NCI-H2196 (cell line): ENCODE data around the gene TLE4.
A peak's percentile ranks its signal among the peaks of the same experiment; 100 is the strongest.

Source experiments
- DNase-seq: peaks from one replicate; lab custom pipeline; 2025; ENCODE audit not compliant: unreplicated experiment; lab: John Stamatoyannopoulos, UW

TLE4 gene

DNA sequence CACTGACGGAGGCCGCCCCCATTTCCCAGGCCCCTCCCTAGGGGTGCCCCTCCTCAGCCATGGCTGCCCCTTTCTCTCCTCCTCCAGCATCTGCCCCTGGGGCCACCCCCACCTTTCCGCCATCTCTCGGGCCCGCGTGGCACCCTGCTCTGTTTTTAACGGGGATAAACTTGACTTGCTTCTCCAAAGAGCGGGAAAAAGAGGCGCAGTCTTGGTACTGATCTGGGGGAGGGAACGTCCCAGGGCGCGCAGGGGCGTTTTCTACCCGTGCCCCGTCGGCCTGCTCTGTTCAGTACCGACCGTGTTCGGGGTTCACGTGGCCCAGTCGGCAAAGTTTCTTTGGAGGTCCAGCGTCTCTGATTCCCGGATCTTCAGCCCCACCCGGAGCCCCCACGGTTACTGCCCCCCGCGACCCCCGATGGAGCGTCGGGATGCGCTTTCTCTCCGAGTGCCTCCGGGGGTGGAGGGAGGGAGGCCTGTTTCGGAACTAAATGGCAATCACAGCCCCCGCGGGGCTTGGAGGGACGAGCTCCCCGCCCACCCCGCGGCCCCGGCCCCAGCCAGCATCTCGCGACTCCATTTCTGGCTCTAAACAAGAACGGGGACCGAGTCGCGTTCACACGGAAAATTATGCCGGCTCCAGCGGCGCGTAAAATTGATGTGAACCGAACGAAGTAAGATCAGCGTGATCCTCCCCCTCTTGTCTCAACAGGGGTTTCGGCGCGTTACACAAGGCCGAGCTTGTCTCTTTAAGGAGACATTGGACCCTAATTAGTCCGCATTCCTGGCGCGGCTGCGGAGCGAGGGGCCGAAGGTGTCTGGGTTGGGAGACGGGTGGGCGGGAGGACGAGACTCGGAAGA is 1.1 kb upstream of the TLE4 start:
- DNase-seq: peak; percentile 53

DNA sequence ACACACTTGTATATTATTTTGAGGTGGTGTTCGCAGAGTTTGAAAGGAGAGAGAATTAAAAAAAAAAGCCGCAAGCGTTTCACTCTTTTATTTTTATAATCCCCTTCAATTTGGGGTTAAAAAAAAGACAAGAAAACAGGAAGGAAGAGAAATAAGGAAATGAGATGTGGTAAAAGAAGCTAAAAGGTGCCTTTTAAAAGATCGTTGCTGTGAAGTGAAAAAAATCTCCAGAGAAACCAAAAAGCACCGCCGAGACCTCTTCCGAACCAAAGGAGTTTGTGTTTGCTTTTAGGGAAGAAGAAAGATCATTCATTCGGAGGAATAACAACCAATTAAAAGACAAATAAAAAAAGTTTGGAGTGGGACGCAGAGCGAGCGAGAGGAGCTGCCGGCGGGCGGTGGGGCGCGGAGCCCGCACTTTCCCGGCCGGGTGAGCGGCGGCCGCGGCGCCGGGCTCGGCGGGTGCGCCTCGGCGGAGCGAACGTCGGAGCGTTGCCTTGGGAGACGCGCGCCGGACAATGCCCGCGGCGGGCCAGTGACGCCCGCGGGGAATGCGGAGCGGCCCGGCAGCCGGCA is 355 bp downstream of the TLE4 start:
- DNase-seq: peak; percentile 53

DNA sequence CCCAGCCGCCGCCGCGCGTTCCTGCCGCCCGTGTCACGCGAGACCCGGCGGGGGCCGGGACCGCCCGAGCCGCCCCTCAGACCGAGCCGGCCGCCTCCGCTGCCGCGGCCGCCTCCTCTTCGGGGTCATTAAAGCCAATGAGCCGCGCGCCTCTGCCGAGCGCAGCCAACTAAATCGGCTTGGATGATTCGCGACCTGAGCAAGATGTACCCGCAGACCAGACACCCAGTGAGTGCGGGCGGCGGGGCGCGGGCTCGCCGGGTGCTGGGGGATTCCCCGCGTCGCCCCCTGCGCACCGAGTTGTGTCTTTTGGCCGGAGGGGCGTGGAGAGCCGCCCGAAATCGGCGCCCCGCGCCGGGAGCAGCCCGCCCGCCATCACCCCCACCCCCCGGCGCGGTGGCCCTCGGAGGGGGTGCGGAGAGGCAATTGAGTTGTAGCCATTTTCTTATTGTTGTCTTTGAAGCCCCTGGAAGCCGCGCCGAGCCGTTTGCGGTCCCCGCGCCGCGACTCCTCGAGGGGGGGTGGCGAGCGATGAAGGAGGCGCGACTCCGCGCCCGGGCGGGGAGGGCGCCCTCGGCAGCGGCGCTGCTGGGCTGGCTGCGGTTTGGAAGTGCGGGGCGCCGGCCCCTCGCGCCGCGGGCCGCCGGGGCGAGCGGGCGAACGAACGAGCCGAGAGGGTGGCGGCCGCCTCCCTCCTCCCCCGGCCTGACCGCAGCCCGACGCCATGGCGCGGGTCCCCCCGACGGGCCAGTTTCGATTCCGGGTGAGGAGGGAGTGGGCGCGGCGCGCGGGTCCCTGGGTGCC is 1.0 kb downstream of the TLE4 start:
- peak; percentile 53 for DNase-seq

DNA sequence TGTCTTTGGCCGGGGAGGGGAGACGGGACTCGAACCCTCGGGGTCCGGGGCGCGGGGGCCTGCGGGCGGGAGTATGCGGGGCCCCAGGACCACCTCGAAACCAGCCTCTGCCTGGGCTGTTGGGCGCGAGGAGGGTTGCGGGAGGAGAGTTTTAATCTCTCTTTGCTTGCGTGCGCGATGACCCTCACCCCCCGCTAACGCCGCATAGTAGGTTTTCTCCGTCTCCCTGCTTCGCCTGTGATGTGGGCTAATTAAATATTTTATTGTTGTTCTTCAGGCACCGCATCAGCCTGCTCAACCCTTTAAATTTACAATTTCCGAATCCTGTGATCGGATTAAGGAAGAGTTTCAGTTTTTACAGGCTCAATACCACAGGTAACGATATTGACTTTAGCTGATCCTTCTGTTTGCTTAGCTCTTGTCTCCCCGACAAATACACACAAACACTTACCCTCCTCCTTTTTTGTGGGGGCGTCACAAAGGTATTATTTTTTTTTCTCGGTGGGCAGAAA is 1.7 kb downstream of the TLE4 start:
- DNase-seq: no peak

DNA sequence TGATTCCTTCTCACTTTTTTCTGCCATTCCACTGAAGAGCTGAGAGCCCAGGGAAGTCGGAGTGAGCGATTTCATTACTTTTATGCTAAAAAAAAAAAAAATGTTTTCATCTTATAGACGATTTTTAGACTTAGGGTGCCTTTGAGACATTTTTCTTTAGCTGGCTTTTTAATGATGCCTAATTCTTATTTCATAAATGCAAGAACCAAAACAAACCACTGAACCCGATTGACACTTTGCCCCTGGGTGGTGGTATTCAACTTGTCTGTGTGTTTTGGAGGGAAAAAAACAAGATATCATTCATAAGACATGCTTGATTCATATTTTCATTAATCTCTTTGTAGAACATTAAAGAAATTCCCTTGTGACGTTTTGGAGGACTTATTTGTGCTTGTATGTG is 2.4 kb downstream of the TLE4 start:
- DNase-seq: no peak

DNA sequence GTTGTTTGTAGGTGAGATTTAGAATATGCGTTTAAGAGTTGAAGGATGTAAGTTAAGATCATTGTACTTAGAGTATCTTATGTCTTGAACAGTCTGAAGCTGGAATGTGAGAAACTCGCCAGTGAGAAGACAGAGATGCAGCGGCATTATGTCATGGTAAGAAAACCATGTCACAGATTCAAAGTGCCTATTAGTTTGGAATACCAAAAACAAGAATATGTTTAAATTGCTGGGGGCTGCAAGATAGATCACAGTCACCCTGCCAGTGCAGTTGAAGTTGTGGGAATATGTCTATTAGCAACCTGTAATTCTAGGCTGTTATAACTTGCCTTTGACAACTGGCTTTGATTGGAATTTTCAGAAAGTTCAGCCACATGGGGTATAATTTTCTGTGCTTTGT is 3.0 kb downstream of the TLE4 start:
- no peak for DNase-seq

DNA sequence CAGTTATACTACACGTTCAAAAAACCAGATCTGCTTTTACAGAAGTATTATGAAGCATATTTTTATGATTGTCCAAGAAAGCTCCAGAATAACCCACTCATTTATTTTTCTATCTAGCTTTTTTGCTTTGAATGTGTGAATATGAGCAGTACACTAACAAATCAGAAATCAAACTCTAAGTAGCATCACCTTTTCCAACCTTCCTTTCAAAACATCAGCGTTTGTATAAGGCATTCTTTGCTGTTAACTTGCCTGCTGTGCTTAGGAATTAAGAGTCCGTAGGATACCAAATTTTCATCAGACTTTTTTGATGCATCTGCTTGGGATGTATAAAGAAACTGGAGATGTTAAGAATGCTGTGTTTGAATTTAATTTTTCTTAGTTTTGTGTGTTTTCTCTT is 3.8 kb downstream of the TLE4 start:
- no peak for DNase-seq

DNA sequence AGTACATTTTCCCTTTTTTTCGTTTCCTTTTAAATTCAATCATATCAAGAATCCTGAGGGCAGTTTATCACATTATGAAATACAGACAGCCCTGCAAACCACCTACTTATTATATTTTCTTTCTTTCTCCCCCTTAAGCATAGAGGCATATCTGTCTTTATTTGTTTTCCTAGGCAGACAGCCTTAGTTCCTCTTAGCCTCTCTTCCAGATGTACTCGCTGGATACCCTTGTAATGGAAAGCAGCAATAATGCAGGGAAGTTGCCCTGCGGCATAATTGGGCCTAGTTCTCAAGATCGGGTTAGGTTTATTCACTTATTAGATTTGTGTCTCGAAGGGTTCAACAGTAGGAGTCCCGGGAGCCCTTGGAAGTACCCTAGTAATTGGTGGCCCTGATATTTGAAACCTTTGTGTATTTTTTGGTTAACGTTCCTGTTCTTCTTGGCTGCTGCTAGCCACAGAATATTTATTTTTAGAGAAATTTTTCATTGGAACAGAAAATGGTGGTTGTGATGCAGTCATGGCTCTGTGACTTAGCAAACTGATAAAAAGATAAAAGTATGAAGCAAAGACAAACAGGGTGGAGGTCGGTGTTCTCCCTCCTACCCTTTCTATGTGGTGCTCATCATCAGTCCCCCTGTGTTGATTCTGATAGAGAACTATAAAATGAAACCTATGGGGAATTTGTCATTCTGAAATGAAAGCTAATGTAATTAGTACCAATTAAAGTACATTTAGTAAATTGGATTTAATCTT is 6.4 kb downstream of the TLE4 start:
- no peak for DNase-seq

DNA sequence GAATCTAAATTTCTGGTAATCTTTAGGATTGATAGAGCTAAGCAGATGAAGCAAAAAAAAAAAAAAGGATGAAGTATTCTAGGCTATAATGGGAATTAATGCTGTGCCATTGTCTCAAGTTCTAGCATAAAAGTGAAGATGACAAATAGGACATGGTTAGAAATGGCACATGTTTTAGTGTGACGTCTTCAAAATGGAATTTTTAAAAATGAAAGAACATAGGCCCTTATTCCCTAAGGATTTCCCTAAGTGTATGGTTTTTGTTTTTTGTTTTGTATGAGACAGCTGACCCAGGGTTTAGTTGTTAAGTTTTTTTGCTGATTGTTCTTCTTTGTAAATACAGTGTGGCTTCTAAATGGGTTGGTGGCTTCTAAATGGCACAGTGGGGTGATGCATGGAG is 7.1 kb downstream of the TLE4 start:
- DNase-seq: no peak

DNA sequence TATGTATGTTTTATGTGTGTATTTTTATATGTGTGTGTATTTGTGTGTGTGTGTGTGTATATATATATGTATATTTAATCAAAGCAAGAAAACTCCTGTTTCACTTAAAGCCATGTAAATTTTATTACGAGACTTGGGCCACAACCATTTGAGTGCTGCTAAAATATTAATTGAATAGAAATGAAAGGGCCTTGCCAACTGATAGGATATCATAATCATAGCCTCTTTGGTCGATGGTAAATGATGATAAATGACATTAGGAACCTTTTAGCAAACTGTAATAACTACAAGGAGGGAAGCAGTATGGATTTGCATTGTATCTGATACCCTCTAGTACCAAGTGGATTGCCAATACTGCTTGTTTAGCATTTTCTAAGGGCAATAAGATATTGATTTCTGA is 7.9 kb downstream of the TLE4 start:
- DNase-seq: no peak

DNA sequence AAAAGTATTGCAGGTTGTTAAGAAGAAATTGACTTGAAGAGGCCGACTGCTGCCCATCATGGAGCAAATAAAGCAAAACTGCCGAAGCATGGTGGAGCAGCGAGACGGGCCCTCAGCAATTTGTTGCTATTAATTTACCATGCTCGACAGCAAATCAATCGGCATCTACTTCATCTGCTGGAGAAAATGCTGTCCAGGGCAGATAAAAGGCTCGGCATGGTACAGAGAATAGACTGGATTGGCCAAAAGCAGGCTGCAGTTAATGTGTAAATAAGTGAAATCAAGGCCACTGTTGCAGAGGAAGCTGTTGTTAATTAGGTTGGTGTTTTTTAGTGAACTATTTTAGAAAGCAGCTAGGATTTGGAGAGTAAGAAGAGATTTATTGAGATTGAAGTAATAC is 8.3 kb downstream of the TLE4 start:
- no peak for DNase-seq

DNA sequence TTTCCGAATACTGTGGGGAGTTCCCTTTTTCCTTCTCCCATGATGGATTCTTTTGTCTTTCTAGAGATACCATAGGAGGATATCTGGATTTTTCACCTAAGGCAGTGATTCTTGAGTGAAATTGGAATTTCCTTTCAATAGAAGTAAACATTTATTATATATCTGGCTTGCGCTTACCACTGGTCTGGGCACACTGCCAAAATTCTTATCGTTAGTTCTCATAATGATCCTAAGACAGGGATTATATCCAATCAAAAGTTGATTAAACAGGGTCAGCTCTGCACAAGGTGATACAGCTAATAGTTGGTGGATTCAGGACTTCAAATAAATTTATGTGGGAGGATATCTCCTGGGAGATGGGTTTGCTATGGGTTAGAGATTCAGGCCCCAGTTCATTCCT is 9.6 kb downstream of the TLE4 start:
- DNase-seq: peak; percentile 40

DNA sequence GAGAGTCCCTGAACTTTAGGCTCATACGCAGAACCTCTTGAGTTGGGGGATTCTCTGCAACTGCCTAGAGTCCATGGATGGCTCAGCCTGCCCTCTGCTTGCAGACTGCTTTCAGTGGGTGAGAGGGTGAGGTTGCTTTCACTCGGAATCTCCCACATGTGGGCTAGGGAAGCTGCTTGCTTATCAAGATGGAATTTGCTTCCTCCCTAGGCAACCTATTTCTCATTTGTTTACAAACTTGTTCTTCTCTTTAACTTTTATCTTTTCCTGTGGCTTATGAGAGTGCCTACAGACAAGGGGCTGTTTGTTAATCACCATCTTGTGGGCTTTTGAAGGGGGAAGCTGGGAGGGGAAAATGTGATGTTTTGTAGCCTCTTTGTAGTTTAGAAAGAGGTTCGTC is 10.0 kb downstream of the TLE4 start:
- no peak for DNase-seq

DNA sequence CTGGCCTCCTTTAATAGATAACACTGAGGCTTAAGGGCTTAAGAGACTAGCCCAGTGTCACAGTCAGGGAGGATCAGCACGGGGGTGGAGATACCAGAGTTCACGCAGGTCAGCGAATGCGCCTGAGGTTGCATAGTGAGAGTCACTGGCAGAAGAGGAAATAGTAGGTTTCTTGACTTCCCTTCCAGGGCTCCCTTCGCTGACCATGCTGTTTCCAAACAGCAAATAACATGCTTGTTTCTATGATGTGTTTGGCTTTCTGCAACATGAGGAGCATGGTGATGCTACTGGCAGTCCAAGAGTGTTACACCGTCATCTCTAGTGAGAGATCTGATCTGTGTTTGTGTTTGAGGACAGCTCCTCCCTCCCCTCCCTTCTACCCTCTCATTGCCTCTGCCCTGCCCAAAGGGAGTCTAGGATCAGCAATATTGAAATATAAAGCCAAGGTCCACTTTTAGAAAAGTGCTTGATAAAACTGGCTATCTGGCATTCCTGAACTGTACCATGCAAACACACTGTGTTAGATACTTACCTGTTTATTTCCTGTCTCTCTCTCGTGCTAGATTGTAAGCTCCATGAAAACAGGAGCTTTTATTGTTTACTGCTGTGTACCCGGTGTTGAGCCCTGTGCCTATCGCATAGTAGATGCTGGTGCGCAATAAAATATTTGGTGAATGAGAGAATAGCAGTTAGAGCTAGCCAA is 12.3 kb downstream of the TLE4 start:
- no peak for DNase-seq

DNA sequence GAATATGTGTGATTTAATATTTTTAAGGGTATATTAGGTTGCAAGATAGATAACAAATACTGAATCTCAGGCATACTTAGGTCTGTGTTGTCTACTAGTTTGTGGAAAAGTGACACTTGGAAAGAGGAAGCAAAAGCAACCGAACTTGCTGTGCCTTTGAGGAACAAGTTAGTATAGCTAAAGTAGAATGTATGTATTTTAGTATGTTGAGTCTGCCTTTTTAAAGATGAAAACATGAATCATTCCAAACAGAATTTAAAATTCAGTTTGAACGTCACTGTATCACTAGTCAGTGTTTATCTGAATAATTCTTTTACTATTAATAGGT is 12.9 kb downstream of the TLE4 start:
- DNase-seq: no peak

DNA sequence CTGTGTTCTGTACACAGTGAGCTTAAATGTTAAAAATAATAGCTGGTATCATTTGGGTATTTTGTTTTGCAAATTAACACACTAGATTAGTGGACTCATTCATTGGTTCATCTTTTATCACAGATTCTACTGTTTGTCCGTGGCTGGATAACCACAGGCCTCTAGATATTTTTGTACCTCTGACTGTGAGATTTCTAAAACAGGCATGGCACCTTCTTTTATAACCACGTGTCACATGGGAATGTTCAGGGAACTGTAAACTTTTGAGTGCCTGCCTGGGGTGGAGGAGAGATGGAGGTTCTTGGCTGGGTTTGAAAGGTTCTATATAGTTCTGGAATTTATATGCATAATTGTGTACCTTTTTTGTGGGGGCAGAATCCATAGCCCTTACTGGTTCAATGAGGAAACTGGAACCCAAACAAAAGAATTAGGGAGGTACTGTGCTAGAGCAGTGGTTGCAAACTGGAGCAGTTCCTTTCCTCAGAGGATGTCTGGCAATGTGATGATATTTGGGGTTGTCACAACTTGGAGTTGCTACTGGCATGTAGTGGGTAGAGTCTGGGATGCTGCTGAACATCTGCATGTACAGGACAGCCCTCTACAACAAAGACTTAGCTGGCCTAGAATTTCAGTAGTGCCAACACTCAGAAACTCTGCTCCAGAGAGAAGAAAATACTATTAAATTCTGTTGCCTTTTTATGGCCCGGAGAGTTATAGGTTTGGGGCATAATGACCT is 16.9 kb downstream of the TLE4 start:
- DNase-seq: no peak

DNA sequence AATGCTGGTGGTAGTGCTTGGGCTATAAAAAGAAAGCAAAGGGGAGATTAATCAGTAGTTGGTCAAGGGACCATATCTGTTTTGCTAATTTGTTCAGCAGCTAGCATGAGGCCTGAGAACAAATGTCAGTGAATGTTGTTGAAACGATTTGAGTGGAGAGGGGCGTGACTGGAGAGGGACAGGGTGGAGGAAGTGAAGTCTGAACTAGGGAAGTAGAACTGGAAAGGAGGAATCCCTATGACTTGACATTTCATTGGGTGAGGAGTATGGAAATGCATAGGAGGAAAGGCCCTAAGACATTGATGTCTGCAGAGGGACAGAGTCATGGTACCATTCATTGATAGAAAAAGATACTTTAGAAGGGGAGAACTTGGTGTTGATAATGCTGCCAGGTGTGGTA is 19.7 kb downstream of the TLE4 start:
- no peak for DNase-seq

DNA sequence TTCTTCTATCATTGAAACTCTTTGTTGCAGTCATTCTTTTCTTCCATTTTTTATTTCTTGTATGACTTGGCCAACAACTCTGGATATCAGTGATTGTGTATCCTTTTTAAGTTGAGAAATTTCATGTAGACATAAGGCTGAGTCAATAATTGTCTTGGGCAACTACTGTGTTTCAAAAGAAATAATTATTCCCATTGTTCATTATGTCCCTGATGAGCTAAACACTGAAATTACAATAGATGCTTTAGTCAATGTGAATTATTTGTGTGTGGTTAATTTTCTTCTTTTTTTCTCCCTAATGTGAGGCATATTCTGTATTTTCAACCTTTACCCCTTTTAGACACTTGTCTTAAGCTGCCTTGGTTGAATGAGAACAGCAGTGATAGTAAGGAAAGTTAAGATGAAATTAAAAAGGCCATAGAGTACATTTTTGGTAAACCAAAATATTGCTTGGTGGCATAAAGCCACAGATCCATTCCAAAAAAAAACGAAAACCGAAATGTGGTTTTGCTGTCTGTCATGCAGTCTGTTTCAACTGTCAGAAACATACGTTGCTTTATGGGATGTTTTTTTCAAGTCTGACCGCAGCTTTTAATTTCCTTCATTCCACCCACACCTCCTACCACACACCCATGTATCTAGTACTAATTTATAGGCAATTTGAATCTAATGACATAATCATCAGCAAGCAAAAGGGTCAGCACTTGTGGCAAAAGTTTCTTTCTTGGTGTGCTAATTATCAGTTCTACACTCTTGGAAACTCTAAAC is 21.1 kb downstream of the TLE4 start:
- DNase-seq: no peak
